Liver (tissue), 9 donors: ENCODE measurements around the gene RHOT1. TPM values are rescaled to one million over a fixed set of nuclear protein-coding genes. Genes with fewer than 3 reads are reported as not detected.

Source experiments
- DNase-seq: peaks from one replicate; pipeline ENCODE4 v3.0.0-alpha.2; 2017; ENCODE audit warnings: low spot score
- H3K27ac ChIP-seq, 2 donors: one replicate each; pipeline ENCODE4 v1.7.0; 2013; ENCODE audit warnings: inconsistent platforms in 2 of 2, low read length in 2 of 2, control low read depth in 1 of 2, low read depth in 1 of 2, mild to moderate bottlenecking in 1 of 2
- H3K27me3 ChIP-seq, 4 donors: one replicate each; pipeline versions ENCODE4 v1.6.1 to v1.7.0; 2013; ENCODE audit warnings: low read length in 3 of 4, inconsistent platforms in 1 of 4, mild to moderate bottlenecking in 1 of 4, moderate library complexity in 1 of 4; ENCODE audit not compliant: control insufficient read depth in 4 of 4, insufficient read depth in 4 of 4
- H3K36me3 ChIP-seq, 4 donors: one replicate each; pipeline versions ENCODE4 v1.6.1 to v1.7.0; 2013; ENCODE audit warnings: low read length in 3 of 4, mild to moderate bottlenecking in 3 of 4, low read depth in 1 of 4, moderate library complexity in 1 of 4; ENCODE audit not compliant: control insufficient read depth in 4 of 4, insufficient read depth in 3 of 4
- H3K4me1 ChIP-seq, 4 donors: one replicate each; pipeline versions ENCODE4 v1.6.1 to v1.7.0; 2013; ENCODE audit warnings: low read length in 3 of 4, mild to moderate bottlenecking in 3 of 4, moderate library complexity in 1 of 4; ENCODE audit not compliant: control insufficient read depth in 4 of 4, insufficient read depth in 4 of 4
- H3K4me3 ChIP-seq, 3 donors: one replicate each; pipeline versions ENCODE4 v1.6.1 to v1.7.0; 2013; ENCODE audit warnings: low read length in 3 of 3, control low read depth in 1 of 3, low read depth in 1 of 3, mild to moderate bottlenecking in 1 of 3
- H3K9ac ChIP-seq, 2 donors: one replicate each; pipeline ENCODE4 v1.7.0; 2013; ENCODE audit warnings: low read length in 2 of 2, mild to moderate bottlenecking in 2 of 2, moderate library complexity in 2 of 2, control low read depth in 1 of 2, low read depth in 1 of 2
- H3K9me3 ChIP-seq, 4 donors: one replicate each; pipeline versions ENCODE4 v1.6.1 to v1.7.0; 2013; ENCODE audit warnings: low read length in 3 of 4; ENCODE audit not compliant: control insufficient read depth in 4 of 4
- EGR1 ChIP-seq, 2 donors: IDR thresholded peaks; 2 replicates each; pipeline ENCODE4 v1.6.1; 2016 to 2018; ENCODE audit warnings: antibody characterized with exemption in 2 of 2, low read depth in 2 of 2
- FOXA1 ChIP-seq: IDR thresholded peaks from 2 replicates; pipeline ENCODE4 v1.6.1; 2016; ENCODE audit warnings: antibody characterized with exemption
- FOXA2 ChIP-seq: IDR thresholded peaks from 2 replicates; pipeline ENCODE4 v1.6.1; 2016; ENCODE audit warnings: antibody characterized with exemption
- GABPA ChIP-seq, 2 donors: IDR thresholded peaks in 1 of 2; conservative IDR thresholded peaks in 1 of 2; 2 replicates each; pipeline ENCODE4 v1.6.1; 2016; ENCODE audit warnings: antibody characterized with exemption in 2 of 2, mild to moderate bottlenecking in 1 of 2, moderate library complexity in 1 of 2
- HNF4A ChIP-seq, 2 donors: conservative IDR thresholded peaks; 2 replicates each; pipeline ENCODE4 v1.6.1; 2016; ENCODE audit warnings: antibody characterized with exemption in 2 of 2, mild to moderate bottlenecking in 2 of 2
- HNF4G ChIP-seq: IDR thresholded peaks from 2 replicates; pipeline ENCODE4 v1.6.1; 2016; ENCODE audit warnings: antibody characterized with exemption
- JUND ChIP-seq, 2 donors: IDR thresholded peaks; 2 replicates each; pipeline ENCODE4 v1.6.1; 2016; ENCODE audit warnings: antibody characterized with exemption in 2 of 2
- MAX ChIP-seq: IDR thresholded peaks from 2 replicates; pipeline ENCODE4 v1.6.1; 2016; ENCODE audit warnings: antibody characterized with exemption
- NR2F2 ChIP-seq: IDR thresholded peaks from 2 replicates; pipeline ENCODE4 v1.6.1; 2016; ENCODE audit warnings: antibody characterized with exemption
- RAD21 ChIP-seq, 2 donors: IDR thresholded peaks; 2 replicates each; pipeline ENCODE4 v1.6.1; 2016; ENCODE audit warnings: antibody characterized with exemption in 2 of 2, mild to moderate bottlenecking in 2 of 2
- RXRA ChIP-seq, 2 donors: IDR thresholded peaks; 2 replicates each; pipeline ENCODE4 v1.6.1; 2017 to 2018; ENCODE audit warnings: antibody characterized with exemption in 2 of 2, mild to moderate bottlenecking in 1 of 2
- SP1 ChIP-seq: IDR thresholded peaks from 2 replicates; pipeline ENCODE4 v1.6.1; 2018; ENCODE audit warnings: antibody characterized with exemption, mild to moderate bottlenecking
- TAF1 ChIP-seq: conservative IDR thresholded peaks from 2 replicates; pipeline ENCODE4 v1.6.1; 2016; ENCODE audit warnings: antibody characterized with exemption, mild to moderate bottlenecking
- YY1 ChIP-seq: IDR thresholded peaks from 2 replicates; pipeline ENCODE4 v1.6.1; 2016; ENCODE audit warnings: antibody characterized with exemption, mild to moderate bottlenecking
- polyA plus RNA-seq, 2 donors: library from polyadenylated mRNA; stranded (reverse) in 1 of 2; unstranded in 1 of 2; fragments of 200-250 nt in 1 of 2; fragments of >200 nt in 1 of 2; fragmentation: Nextera tagmentation in 1 of 2; extraction: Ambion mirVana in 1 of 2; gene quantifications; one replicate each; pipeline versions ENCODE4 v1.2.1 to v1.2.3, GENCODE V29; 2013 to 2015
- total RNA-seq, 2 donors: library from RNA; depleted of rRNA; stranded (reverse); fragments of >200 nt; gene quantifications; one replicate each; pipeline ENCODE4 v1.2.3, GENCODE V29; 2014
- TF ChIP-seq, protein P1 (sequence below): IDR thresholded peaks from 2 replicates; pipeline ENCODE4 v1.6.1; 2016; ENCODE audit warnings: antibody characterized with exemption
- TF ChIP-seq, protein P2 (sequence below): IDR thresholded peaks from 2 replicates; pipeline ENCODE4 v1.6.1; 2016; ENCODE audit warnings: antibody characterized with exemption, mild to moderate bottlenecking
- TF ChIP-seq, protein P3 (sequence below): IDR thresholded peaks from 2 replicates; pipeline ENCODE4 v1.6.1; 2016; ENCODE audit warnings: antibody characterized with exemption
- TF ChIP-seq, protein P4 (sequence below): fragments of 150-350 bp; IDR thresholded peaks from 2 replicates; pipeline ENCODE4 v1.5.1; 2017; ENCODE audit warnings: improper control_type of control experiment, low read depth, low read length; ENCODE audit not compliant: missing input control
- donor health status: healthy.
- donor health status: healthy.
- donor health status: healthy.
- donor health status: healthy.
- donor health status: healthy.

Gene RHOT1
- total and polyA plus RNA-seq, 4 donors: 8.1 to 43.4 (median 17.1) TPM

DNA sequence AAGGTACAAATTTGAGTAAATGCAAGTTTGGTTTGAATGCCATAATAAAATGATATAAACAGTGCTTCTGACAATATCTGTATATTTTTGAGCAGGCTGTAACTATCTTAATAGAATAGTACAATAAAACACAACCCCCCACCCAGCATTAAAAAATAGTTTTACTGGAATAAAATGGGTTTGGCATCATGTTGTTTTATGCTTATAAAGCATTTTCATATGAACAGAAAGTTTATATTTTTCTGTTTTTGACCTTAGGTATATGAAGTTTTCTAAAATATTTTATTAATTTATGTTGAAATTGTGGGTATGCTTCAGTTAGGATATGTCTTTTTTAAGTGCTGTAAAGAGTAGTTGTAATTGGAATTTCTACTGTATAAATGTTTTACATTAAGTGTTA, 66.1 kb downstream of the RHOT1 start:
- TF ChIP-seq NR2F2 (no peak), HNF4A (conservative IDR thresholded peaks at IDR 0.05) (no peak), YY1 (no peak), TAF1 (no peak), RXRA (IDR thresholded peaks at IDR 0.05) (no peak), SP1 (no peak), HNF4G (no peak), JUND (IDR thresholded peaks at IDR 0.05) (no peak), FOXA1 (no peak), GABPA (IDR thresholded peaks at IDR 0.05 in 1 of 2, conservative IDR thresholded peaks at IDR 0.05 in 1 of 2) (no peak), FOXA2 (no peak), EGR1 (IDR thresholded peaks at IDR 0.05; ENCODE audit: low read depth in 2 of 2) (no peak), RAD21 (IDR thresholded peaks at IDR 0.05) (no peak), MAX (no peak)
- TF ChIP-seq, protein P1, sequence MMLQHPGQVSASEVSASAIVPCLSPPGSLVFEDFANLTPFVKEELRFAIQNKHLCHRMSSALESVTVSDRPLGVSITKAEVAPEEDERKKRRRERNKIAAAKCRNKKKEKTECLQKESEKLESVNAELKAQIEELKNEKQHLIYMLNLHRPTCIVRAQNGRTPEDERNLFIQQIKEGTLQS: no peak
- TF ChIP-seq, protein P2, sequence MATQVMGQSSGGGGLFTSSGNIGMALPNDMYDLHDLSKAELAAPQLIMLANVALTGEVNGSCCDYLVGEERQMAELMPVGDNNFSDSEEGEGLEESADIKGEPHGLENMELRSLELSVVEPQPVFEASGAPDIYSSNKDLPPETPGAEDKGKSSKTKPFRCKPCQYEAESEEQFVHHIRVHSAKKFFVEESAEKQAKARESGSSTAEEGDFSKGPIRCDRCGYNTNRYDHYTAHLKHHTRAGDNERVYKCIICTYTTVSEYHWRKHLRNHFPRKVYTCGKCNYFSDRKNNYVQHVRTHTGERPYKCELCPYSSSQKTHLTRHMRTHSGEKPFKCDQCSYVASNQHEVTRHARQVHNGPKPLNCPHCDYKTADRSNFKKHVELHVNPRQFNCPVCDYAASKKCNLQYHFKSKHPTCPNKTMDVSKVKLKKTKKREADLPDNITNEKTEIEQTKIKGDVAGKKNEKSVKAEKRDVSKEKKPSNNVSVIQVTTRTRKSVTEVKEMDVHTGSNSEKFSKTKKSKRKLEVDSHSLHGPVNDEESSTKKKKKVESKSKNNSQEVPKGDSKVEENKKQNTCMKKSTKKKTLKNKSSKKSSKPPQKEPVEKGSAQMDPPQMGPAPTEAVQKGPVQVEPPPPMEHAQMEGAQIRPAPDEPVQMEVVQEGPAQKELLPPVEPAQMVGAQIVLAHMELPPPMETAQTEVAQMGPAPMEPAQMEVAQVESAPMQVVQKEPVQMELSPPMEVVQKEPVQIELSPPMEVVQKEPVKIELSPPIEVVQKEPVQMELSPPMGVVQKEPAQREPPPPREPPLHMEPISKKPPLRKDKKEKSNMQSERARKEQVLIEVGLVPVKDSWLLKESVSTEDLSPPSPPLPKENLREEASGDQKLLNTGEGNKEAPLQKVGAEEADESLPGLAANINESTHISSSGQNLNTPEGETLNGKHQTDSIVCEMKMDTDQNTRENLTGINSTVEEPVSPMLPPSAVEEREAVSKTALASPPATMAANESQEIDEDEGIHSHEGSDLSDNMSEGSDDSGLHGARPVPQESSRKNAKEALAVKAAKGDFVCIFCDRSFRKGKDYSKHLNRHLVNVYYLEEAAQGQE: no peak
- TF ChIP-seq, protein P3, sequence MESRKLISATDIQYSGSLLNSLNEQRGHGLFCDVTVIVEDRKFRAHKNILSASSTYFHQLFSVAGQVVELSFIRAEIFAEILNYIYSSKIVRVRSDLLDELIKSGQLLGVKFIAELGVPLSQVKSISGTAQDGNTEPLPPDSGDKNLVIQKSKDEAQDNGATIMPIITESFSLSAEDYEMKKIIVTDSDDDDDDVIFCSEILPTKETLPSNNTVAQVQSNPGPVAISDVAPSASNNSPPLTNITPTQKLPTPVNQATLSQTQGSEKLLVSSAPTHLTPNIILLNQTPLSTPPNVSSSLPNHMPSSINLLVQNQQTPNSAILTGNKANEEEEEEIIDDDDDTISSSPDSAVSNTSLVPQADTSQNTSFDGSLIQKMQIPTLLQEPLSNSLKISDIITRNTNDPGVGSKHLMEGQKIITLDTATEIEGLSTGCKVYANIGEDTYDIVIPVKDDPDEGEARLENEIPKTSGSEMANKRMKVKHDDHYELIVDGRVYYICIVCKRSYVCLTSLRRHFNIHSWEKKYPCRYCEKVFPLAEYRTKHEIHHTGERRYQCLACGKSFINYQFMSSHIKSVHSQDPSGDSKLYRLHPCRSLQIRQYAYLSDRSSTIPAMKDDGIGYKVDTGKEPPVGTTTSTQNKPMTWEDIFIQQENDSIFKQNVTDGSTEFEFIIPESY: no peak
- TF ChIP-seq, protein P4, sequence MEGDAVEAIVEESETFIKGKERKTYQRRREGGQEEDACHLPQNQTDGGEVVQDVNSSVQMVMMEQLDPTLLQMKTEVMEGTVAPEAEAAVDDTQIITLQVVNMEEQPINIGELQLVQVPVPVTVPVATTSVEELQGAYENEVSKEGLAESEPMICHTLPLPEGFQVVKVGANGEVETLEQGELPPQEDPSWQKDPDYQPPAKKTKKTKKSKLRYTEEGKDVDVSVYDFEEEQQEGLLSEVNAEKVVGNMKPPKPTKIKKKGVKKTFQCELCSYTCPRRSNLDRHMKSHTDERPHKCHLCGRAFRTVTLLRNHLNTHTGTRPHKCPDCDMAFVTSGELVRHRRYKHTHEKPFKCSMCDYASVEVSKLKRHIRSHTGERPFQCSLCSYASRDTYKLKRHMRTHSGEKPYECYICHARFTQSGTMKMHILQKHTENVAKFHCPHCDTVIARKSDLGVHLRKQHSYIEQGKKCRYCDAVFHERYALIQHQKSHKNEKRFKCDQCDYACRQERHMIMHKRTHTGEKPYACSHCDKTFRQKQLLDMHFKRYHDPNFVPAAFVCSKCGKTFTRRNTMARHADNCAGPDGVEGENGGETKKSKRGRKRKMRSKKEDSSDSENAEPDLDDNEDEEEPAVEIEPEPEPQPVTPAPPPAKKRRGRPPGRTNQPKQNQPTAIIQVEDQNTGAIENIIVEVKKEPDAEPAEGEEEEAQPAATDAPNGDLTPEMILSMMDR: no peak
- Histone ChIP-seq H3K4me3 (no peak overlapping the region), H3K36me3 (peaks cover 3 to 42% (median 36%) of the 10 kb centered on the region in 4 donors)

GRCh38 chr17:32209608-32210007, 67.3 kb downstream of the RHOT1 start:
- H3K9me3 ChIP-seq: no peaks in the 10 kb centered on the region
- no peak for DNase-seq
- H3K9ac ChIP-seq: no peak overlapping the region
- H3K27ac ChIP-seq: no peak overlapping the region
- H3K36me3 ChIP-seq: peaks cover 3 to 42% (median 33%) of the 10 kb centered on the region in 4 donors
- TF ChIP-seq, protein P1: no peak
- TF ChIP-seq MAX (no peak), FOXA1 (no peak), RXRA (IDR thresholded peaks at IDR 0.05) (no peak), TAF1 (no peak)
- no peaks in the 10 kb centered on the region for H3K4me1 ChIP-seq
- no peak overlapping the region for H3K4me3 ChIP-seq
- no peaks in the 10 kb centered on the region for H3K27me3 ChIP-seq

More for the DNA sequence above, 66.1 kb downstream of the RHOT1 start:
- no peak overlapping the region for H3K27ac ChIP-seq
- no peaks in the 10 kb centered on the region for H3K27me3 ChIP-seq
- H3K9me3 ChIP-seq: no peaks in the 10 kb centered on the region
- no peak for DNase-seq
- H3K9ac ChIP-seq: no peak overlapping the region
- H3K4me1 ChIP-seq: no peaks in the 10 kb centered on the region
